Measurements from ENCODE around the gene NCKIPSD.

- TF ChIP-seq CTCF (IDR thresholded peaks at IDR 0.05) (peak in 1 of 4 experiments; percentile 29), POLR2A (IDR thresholded peaks at IDR 0.05) (peak; percentile 83 to 94)
Observed at GRCh38 chr3:48716982-48717746, 31.4 kb upstream of the NCKIPSD start, which contains the start of gene IP6K2.

All from uterus (tissue), 2 donors.